Neuronal stem cell (in vitro differentiated cells): Measurements from ENCODE around the gene BCL2L13.

Source experiments
- DNase-seq: peaks from one replicate; pipeline ENCODE4 v3.0.0-alpha.2; 2013; ENCODE audit warnings: low spot score
- H2AFZ ChIP-seq: one replicate; pipeline ENCODE4 v1.6.1; 2013; ENCODE audit warnings: mild to moderate bottlenecking, low read length, inconsistent platforms
- H2AK5ac ChIP-seq: 2 replicates; pipeline ENCODE4 v1.6.1; 2013; ENCODE audit warnings: low read depth, mild to moderate bottlenecking, inconsistent platforms, low read length, moderate library complexity, mixed read lengths
- H2BK120ac ChIP-seq: 2 replicates; pipeline ENCODE4 v1.6.1; 2013; ENCODE audit warnings: low read depth, mild to moderate bottlenecking, inconsistent platforms, low read length, moderate library complexity, mixed read lengths
- H2BK12ac ChIP-seq: one replicate; pipeline ENCODE4 v1.6.1; 2013; ENCODE audit warnings: low read length, inconsistent platforms
- H2BK15ac ChIP-seq: 2 replicates; pipeline ENCODE4 v1.6.1; 2013; ENCODE audit warnings: mild to moderate bottlenecking, low read length, inconsistent platforms, mixed read lengths
- H2BK5ac ChIP-seq: one replicate; pipeline ENCODE4 v1.6.1; 2013; ENCODE audit warnings: inconsistent platforms, mild to moderate bottlenecking, low read length, moderate library complexity
- H3K14ac ChIP-seq: one replicate; pipeline ENCODE4 v1.6.1; 2013; ENCODE audit warnings: low read length, inconsistent platforms
- H3K18ac ChIP-seq: 2 replicates; pipeline ENCODE4 v1.6.1; 2013; ENCODE audit warnings: low read length, inconsistent platforms
- H3K23ac ChIP-seq: 2 replicates; pipeline ENCODE4 v1.6.1; 2013; ENCODE audit warnings: low read depth, mild to moderate bottlenecking, mixed read lengths, low read length, inconsistent platforms; ENCODE audit not compliant: poor library complexity
- H3K27ac ChIP-seq: replicated peaks from 3 replicates; pipeline ENCODE4 v1.5.1; 2013; ENCODE audit warnings: low read length, inconsistent platforms
- H3K27me3 ChIP-seq, 3 experiments: 2 replicates each; pipeline ENCODE4 v1.6.1; 2013; ENCODE audit warnings: low read length in 3 of 3, mild to moderate bottlenecking in 2 of 3, inconsistent platforms in 1 of 3, low read depth in 1 of 3, mixed read lengths in 1 of 3, moderate library complexity in 1 of 3; ENCODE audit not compliant: control insufficient read depth in 3 of 3, insufficient read depth in 3 of 3
- H3K36me3 ChIP-seq, 2 donors: replicated peaks in 1 of 2; 2 replicates each; pipeline ENCODE4 v1.6.1; 2013; ENCODE audit warnings: low read length in 2 of 2; ENCODE audit not compliant: control insufficient read depth in 2 of 2, insufficient read depth in 2 of 2
- H3K4ac ChIP-seq: 2 replicates; pipeline ENCODE4 v1.6.1; 2013; ENCODE audit warnings: inconsistent platforms, mild to moderate bottlenecking, low read length, moderate library complexity
- H3K4me1 ChIP-seq, 2 donors: 1 replicate in 1 of 2; 2 replicates in 1 of 2; pipeline ENCODE4 v1.6.1; 2013; ENCODE audit warnings: low read length in 2 of 2, low read depth in 1 of 2; ENCODE audit not compliant: control insufficient read depth in 2 of 2, insufficient read depth in 1 of 2
- H3K4me2 ChIP-seq: one replicate; pipeline ENCODE4 v1.6.1; 2013; ENCODE audit warnings: mild to moderate bottlenecking, low read length, inconsistent platforms; ENCODE audit not compliant: insufficient read depth, poor library complexity, severe bottlenecking
- H3K4me3 ChIP-seq, 2 donors: 2 replicates each; pipeline ENCODE4 v1.5.1; 2013; ENCODE audit warnings: low read length in 2 of 2, mild to moderate bottlenecking in 2 of 2, inconsistent platforms in 1 of 2, moderate library complexity in 1 of 2
- H3K79me1 ChIP-seq: one replicate; pipeline ENCODE4 v1.6.1; 2013; ENCODE audit warnings: low read depth, mild to moderate bottlenecking, inconsistent platforms, low read length, moderate library complexity
- H3K9ac ChIP-seq: one replicate; pipeline ENCODE4 v1.6.1; 2013; ENCODE audit warnings: mild to moderate bottlenecking, low read depth, low read length, inconsistent platforms; ENCODE audit not compliant: poor library complexity
- H3K9me3 ChIP-seq, 2 donors: replicated peaks in 1 of 2; 2 replicates each; pipeline versions ENCODE3 to v1.6.1; 2013; ENCODE audit warnings: low read length in 2 of 2, mild to moderate bottlenecking in 2 of 2, inconsistent platforms in 1 of 2, low read depth in 1 of 2, mixed read lengths in 1 of 2, moderate library complexity in 1 of 2; ENCODE audit not compliant: control insufficient read depth in 2 of 2, insufficient read depth in 1 of 2
- H4K8ac ChIP-seq: one replicate; pipeline ENCODE4 v1.6.1; 2013; ENCODE audit warnings: low read depth, mild to moderate bottlenecking, inconsistent platforms, low read length, moderate library complexity
- H4K91ac ChIP-seq: one replicate; pipeline ENCODE4 v1.6.1; 2013; ENCODE audit warnings: low read length, low read depth, mild to moderate bottlenecking, inconsistent platforms; ENCODE audit not compliant: poor library complexity
- WGBS, 2 donors: extraction: QIAGEN DNeasy Blood & Tissue Kit; methylation state at CpG; one replicate each; pipeline ENCODE4 v1.1.7; 2013; ENCODE audit warnings: missing lambda C conversion rate in 2 of 2, mixed read lengths in 1 of 2; ENCODE audit not compliant: insufficient read length in 2 of 2, insufficient replicate concordance in 1 of 2; ENCODE audit errors: extremely low coverage in 2 of 2; 5-methylcytosine and 5-hydroxymethylcytosine counted together

Gene BCL2L13

GRCh38 chr22:17726928-17727897, 88.7 kb downstream of the BCL2L13 start:
- WGBS, 2 donors: no CpG with 5 or more reads among the region's 18 CpGs
- H3K36me3 ChIP-seq: peaks cover 24 to 56% of the 10 kb centered on the region in 2 donors

GRCh38 chr22:17728786-17729185, 90.2 kb downstream of the BCL2L13 start:
- H3K18ac ChIP-seq: no peak overlapping the region
- H3K4me3 ChIP-seq: no peak overlapping the region
- H2BK15ac ChIP-seq: no peak overlapping the region
- no peak overlapping the region for H2BK5ac ChIP-seq
- H4K91ac ChIP-seq: no peak overlapping the region
- H3K14ac ChIP-seq: no peak overlapping the region
- no peak overlapping the region for H3K27ac ChIP-seq
- peaks cover 25 to 72% of the 10 kb centered on the region in 2 donors for H3K36me3 ChIP-seq
- no peak overlapping the region for H2AFZ ChIP-seq
- no peak overlapping the region for H3K9ac ChIP-seq
- no peak for DNase-seq
- no CpG with 5 or more reads among the region's 8 CpGs for WGBS, 2 donors
- no peak overlapping the region for H2BK12ac ChIP-seq
- H3K4me2 ChIP-seq: no peak overlapping the region
- no peak overlapping the region for H4K8ac ChIP-seq
- H3K4ac ChIP-seq: no peak overlapping the region
- no peak overlapping the region for H2BK120ac ChIP-seq
- no peak overlapping the region for H2AK5ac ChIP-seq
- H3K9me3 ChIP-seq: no peaks in the 10 kb centered on the region
- no peaks in the 10 kb centered on the region for H3K27me3 ChIP-seq
- no peaks in the 10 kb centered on the region for H3K4me1 ChIP-seq
- H3K23ac ChIP-seq: no peak overlapping the region
- no peaks in the 10 kb centered on the region for H3K79me1 ChIP-seq

More at GRCh38 chr22:17726928-17727897, 88.7 kb downstream of the BCL2L13 start:
- Histone ChIP-seq H3K4me3 (no peak overlapping the region), H3K9ac (no peak overlapping the region), H3K4me2 (no peak overlapping the region), H4K8ac (no peak overlapping the region), H3K27ac (no peak overlapping the region), H3K79me1 (no peaks in the 10 kb centered on the region), H2AFZ (no peak overlapping the region), H3K27me3 (no peaks in the 10 kb centered on the region), H2BK15ac (no peak overlapping the region), H3K18ac (no peak overlapping the region), H3K23ac (no peak overlapping the region), H2BK5ac (no peak overlapping the region), H4K91ac (no peak overlapping the region), H3K4me1 (no peaks in the 10 kb centered on the region), H3K9me3 (no peaks in the 10 kb centered on the region), H3K14ac (no peak overlapping the region), H2BK12ac (no peak overlapping the region), H2AK5ac (no peak overlapping the region), H3K4ac (no peak overlapping the region), H2BK120ac (no peak overlapping the region)
- DNase-seq: no peak

GRCh38 chr22:17729561-17729960, 91.0 kb downstream of the BCL2L13 start:
- no CpG with 5 or more reads among the region's 6 CpGs for WGBS, 2 donors
- H3K23ac ChIP-seq: no peak overlapping the region
- no peak overlapping the region for H2AFZ ChIP-seq
- no peaks in the 10 kb centered on the region for H3K27me3 ChIP-seq
- no peak overlapping the region for H2BK120ac ChIP-seq
- no peak overlapping the region for H2BK15ac ChIP-seq
- H2BK12ac ChIP-seq: no peak overlapping the region
- no peaks in the 10 kb centered on the region for H3K9me3 ChIP-seq
- no peaks in the 10 kb centered on the region for H3K79me1 ChIP-seq
- no peak overlapping the region for H2BK5ac ChIP-seq
- H3K18ac ChIP-seq: no peak overlapping the region
- peaks cover 30 to 79% of the 10 kb centered on the region in 2 donors for H3K36me3 ChIP-seq
- no peak overlapping the region for H3K4me2 ChIP-seq
- no peak overlapping the region for H3K27ac ChIP-seq
- H3K4ac ChIP-seq: no peak overlapping the region
- H4K91ac ChIP-seq: no peak overlapping the region
- no peak overlapping the region for H4K8ac ChIP-seq
- no peak overlapping the region for H2AK5ac ChIP-seq
- no peak overlapping the region for H3K4me3 ChIP-seq
- H3K4me1 ChIP-seq: no peaks in the 10 kb centered on the region
- DNase-seq: no peak
- no peak overlapping the region for H3K14ac ChIP-seq
- no peak overlapping the region for H3K9ac ChIP-seq

- H2AFZ ChIP-seq: no peak overlapping the region
- no peak overlapping the region for H2AK5ac ChIP-seq
- no peak overlapping the region for H3K18ac ChIP-seq
- no peak overlapping the region for H3K23ac ChIP-seq
- H4K91ac ChIP-seq: no peak overlapping the region
- no peak overlapping the region for H3K9ac ChIP-seq
- no CpG with 5 or more reads among the region's 2 CpGs for WGBS, 2 donors
- H2BK12ac ChIP-seq: no peak overlapping the region
- no peaks in the 10 kb centered on the region for H3K9me3 ChIP-seq
- H3K79me1 ChIP-seq: no peaks in the 10 kb centered on the region
- no peak for DNase-seq
- no peak overlapping the region for H3K4me2 ChIP-seq
- H3K14ac ChIP-seq: no peak overlapping the region
- no peak overlapping the region for H2BK120ac ChIP-seq
- no peak overlapping the region for H4K8ac ChIP-seq
- no peak overlapping the region for H3K4ac ChIP-seq
- H3K36me3 ChIP-seq: peaks cover 23 to 86% of the 10 kb centered on the region in 2 donors
- H3K27me3 ChIP-seq: no peaks in the 10 kb centered on the region
- H3K4me3 ChIP-seq: no peak overlapping the region
- H3K27ac ChIP-seq: no peak overlapping the region
- no peak overlapping the region for H2BK5ac ChIP-seq
- H3K4me1 ChIP-seq: no peaks in the 10 kb centered on the region
- H2BK15ac ChIP-seq: no peak overlapping the region
These were observed 93.8 kb downstream of the BCL2L13 start for GRCh38 chr22:17732251-17732854.
